HL-60/S4 treated with retinoic acid at 250 ng/mL for 4 days and 3 days (cell line): ENCODE results near the gene EFR3B.

Experiments used
- in situ Hi-C: fragments of 300-500 bp; cut with MboI; formaldehyde crosslinking; loops from 2 replicates; pipeline ENCODE4 v1.7.0; 2022; ENCODE audit warnings: low sequenced_read_pairs

The EFR3B gene

GRCh38 chr2:25035537-25036220, 6.2 kb upstream of the EFR3B start:
- in situ Hi-C loops: no loop called here

- in situ Hi-C loops: no loop called here
Observed at GRCh38 chr2:25036221-25036559, 5.7 kb upstream of the EFR3B start.

- in situ Hi-C loops: no loop called here
Observed at GRCh38 chr2:25039126-25039525, 2.8 kb upstream of the EFR3B start.

DNA sequence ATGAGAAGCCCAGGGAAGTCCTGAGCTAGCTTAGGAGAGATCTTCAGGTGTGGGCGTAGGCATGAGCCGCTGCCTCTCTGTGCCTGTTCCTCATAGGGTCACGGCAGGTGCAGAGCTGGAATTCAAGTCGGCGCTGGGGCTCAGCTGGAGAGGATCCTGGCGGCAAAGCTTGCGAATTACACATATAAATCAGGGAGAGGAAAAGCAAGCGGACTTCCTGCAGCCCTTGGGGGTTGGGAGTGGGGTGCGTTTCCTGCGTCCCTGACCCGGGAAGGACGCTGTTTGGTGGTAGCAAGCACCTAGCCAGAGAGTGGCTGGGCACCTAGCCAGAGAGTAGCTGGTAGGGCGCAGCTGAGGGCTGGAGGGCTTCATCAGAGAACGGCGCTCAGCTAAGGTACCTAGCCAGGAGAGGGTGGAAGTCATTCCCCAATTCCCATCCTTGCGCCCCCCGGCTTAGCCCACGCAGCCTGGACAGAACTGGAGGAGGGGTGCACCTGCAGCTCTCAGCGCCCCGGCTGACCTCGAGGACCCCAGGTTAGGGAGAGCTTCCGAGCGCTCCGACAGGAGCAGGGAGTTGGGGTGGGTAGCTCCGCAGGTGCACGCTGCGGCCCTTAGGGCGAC, 459 bp upstream of the EFR3B start:
- in situ Hi-C loops: no loop called here

DNA sequence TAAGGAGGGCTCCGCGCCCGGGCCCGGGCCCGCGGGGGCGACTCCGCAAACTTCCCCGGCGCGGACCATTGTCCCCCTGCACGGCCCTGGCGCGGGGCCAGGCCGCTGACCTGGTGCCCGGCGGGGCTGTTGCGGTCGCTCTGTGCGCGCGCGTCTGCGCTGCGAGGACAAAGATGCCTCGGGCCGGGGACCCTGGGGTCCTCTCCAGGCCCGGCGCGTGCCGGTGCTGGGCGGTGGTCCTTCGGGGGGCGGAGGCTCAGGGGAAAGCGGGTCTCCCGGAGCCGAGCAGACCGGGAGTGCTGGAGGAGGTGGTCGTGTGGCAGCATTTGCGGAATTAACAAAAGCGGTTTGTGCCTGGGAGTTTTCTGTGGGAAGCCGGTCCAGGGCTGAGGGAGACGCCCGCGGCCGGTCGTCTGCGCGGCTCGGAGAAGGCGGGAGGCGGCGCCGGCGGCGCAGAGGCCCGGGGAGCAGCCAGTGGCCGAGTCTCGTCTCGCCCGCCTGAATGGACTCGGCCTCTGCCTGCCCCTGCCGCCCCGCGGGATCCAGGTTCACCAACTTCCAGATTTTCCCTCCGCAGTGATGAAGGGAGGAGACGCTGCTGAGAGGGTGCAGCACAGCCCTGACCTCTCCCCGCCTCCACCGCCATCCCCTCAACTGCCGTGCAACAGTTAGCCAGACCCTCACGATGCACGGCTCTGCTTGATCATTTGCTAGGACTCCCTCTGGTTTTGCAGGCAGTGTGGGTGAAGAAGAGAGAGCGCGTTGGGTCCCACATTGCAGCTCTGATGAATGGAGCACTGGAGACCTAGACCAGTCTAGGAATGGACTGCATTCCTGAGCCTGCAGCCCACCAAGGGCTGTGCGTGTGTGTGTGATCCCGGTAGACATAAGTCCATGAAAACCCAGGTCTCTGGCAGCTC, 705 bp downstream of the EFR3B start:
- in situ Hi-C loops: no loop called here

DNA sequence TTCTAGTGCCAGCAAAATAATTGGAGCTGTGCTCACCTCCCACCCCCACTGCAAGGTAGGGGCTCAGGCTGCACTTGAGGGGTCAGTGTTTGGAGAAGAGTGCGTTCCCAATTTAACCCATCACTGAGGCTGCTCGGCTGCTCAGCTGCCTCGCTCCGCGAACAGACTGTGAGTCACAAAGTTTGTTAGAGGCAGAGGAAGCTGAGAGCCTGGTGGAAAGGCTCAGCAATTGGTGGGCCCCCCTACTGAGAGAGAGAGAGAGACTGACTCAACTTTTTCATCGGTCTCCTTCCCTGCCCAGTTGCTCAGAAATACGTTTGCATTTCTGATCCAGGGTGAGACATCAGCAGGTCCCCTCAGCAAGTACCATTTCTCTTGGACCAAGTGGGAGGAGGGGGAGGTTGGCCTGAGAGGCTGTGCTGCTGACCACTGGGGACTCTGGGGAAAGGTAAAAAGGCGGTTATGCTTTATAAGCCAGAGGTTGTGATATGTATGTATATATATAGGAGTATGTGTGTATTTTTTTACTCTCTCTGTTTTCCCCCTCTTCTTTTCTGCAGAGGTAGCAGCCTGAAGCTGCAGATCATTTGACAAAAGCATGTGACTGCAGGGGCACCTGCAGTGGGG, 1.5 kb downstream of the EFR3B start:
- in situ Hi-C loops: no loop called here

DNA sequence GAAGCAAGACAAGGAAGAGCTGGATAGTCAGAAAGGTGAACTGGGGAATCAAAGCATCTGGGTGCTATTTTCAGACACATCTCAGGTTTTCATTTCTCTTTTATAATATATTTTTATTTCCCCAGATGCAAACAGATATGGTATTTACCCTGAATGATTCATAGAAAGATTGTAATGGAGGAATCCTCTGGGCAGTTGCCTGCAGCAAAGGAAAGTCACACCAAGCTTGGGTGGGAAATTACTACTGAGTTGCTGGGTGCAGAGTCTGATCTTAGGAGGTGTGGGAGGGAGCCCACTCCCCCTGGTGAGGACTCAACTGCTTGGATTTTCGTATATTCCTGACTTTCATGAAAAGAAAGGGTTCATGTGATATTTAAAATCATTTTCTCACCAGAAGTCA, 2.1 kb downstream of the EFR3B start:
- in situ Hi-C loops: no loop called here

GRCh38 chr2:25044990-25045389, 3.1 kb downstream of the EFR3B start:
- in situ Hi-C loops: no loop called here

GRCh38 chr2:25049422-25049821, 7.5 kb downstream of the EFR3B start:
- in situ Hi-C loops: no loop called here

DNA sequence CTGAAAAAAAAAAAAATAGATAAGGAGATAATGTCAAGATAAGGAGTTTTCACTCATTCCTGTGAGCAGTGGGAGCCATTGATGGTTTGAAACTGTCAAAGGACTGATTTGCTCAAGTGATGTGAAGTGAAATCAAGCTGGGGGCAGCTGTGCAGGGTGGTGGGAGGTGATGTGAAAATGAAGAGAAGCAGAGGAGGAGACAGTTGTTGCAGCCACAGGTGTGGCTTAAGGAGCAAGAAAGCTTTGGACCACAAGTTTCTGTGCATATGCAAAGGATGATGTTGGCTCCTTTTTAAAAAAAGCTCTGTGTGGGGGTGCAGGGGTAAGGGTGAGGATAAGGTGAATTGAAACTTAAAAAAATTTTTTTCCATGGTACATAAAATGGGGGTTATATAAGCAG, 8.3 kb downstream of the EFR3B start:
- in situ Hi-C loops: no loop called here

GRCh38 chr2:25053041-25053440, 11.2 kb downstream of the EFR3B start:
- in situ Hi-C loops: no loop called here

DNA sequence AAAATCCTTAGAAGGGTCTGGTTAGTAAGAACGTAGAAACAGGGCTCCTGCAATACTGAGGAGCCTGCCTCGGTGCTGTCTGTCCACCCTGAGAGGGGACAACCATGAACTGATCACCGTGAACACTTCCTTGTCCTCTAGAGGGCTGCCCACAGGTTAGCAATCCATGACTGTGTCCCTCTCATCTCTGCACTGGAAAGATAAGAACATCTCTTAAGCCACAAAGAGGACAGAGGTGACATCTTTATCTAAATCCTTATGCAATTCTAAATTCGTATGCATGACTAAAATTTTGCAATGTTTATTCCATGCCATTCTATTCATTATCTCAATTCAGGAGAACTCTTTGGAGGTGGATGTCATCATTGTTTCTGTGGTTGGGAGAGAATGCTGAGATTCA, 12.8 kb downstream of the EFR3B start:
- in situ Hi-C loops: no loop called here

DNA sequence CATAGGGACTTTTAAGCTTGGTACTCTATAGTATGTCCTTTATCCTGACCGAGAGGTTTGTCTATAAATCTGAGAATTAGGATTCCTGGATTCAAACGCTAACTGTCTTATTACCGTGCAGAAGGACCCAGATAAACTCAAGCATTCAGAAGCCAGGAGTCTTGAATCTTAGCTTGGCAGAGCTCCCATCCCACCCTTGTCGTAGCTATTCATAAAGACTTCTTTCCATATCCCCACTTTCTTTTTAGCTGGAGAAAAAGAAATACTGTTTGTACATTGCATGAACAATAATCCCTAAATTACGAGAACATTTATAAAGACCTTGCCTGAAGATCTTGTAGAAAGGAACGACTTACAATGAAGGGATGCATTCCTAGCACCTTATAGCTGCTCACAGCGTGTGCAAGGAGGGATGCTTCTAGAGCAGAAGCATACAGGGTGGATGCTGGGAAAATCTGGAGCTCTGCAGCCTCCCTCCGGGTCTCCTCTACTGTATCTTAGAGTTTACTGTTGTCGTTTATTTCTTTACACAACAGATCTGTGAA, 13.6 kb downstream of the EFR3B start:
- in situ Hi-C loops: no loop called here

DNA sequence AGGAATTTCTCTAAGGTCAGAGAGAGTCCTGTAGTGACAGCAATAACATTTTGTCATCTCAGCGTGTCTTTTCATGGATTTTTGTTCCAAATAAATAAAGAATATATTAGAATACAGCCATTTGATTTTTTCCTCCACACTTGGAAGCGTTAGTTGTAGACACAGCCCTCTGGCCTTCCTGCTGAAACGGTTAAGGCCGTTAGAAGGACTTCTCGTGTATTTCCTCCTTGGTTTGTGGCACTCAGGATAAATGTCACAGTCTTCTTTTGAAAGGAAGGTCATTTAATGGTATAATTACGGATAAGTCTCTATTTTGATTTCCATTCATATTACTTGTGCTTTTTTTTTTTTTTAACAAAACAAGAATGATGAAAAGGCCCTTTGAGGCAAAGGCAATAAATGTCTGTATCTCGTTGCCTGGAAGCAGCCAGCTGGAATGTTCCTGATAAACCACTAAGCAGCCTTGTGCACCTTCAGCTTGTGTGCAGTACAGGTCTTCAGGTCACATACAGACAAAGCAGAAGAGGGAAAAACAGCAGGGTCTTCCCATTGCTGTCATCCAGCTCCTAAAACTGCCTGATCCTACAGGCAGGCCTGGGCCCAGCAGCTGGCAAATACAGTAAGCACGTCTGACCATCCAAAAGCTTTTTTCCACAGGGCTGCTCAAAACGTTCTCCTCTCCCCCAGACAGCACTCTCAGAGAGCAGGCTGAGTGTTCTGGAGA, 14.4 kb downstream of the EFR3B start:
- in situ Hi-C loops: no loop called here

- in situ Hi-C loops: no loop called here
Observed at GRCh38 chr2:25062511-25062917, 20.6 kb downstream of the EFR3B start.

DNA sequence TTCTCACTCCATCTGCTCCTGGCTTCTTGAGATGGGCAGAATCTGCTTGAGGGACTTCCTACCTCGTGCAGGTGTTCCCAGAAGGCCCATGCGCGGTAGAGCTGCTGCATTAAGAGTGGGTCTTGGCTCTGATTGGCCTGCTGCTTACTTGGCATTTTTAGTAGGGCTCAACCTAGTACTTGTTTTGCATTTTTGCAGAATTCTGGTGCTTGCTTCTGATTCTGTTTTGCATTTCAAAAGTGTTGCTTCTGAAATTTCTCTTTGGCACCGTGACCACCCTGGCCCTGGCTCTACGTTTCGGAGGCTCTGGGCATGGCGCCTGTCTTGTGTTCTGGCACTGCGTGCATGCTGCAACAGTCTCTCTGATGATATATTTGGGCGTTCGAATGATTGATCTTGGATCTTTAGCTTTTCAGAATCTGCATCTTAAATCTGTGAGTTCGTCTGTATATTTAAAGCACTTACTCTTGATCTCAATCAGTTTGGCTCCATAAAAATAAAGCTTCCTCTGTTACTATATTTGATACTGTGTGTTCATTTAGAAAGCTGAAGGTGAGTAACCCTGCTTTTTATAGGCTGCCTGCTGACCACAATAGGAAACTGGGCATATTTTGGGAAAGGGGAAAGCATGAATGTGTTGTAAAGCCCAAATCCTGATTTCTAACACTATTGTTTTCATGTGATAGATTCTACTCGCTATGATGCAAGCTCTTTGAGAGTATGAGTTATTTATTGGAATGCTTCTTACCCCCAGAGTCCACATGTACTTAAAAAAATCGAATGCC, 22.2 kb downstream of the EFR3B start:
- in situ Hi-C loops: no loop called here

GRCh38 chr2:25065768-25066167, 23.9 kb downstream of the EFR3B start:
- in situ Hi-C loops: no loop called here

DNA sequence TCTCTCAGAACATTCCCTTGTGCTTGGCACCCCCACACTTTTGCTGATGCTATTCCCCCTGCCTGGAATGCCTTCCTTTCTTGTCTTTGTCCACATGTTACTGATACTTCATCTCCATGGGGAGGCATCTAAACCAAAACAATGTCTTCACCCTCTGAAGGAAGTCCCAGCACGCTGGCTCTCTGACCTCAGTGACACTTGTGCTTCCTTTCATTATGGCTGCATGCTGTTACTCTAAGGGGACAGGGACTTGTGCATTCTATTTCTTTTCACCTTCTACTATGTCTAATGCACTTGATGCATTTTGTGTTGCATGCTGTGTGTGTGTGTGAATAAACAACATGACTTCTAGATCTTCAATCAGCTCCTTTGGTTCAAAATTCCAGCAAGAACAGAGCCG, 24.6 kb downstream of the EFR3B start:
- in situ Hi-C loops: no loop called here

DNA sequence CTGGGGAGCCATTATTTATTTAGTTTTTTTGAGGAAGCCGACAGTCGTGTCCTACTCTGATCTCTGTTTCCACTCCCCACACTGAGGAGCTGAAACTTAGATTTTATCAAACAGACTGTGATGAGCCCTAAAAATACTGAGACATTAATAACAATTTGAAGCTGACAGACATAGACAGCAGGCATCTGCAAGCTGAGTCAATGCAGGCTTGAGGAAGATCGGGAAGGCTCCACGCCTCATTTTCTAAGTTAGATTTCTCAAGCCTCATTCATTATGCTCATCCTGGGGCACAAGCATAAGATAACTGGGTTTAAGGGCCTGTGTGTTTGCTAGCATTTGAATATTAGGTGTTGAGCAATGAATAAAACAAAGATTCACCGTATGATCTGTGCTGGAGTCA, 26.3 kb downstream of the EFR3B start:
- in situ Hi-C loops: no loop called here

DNA sequence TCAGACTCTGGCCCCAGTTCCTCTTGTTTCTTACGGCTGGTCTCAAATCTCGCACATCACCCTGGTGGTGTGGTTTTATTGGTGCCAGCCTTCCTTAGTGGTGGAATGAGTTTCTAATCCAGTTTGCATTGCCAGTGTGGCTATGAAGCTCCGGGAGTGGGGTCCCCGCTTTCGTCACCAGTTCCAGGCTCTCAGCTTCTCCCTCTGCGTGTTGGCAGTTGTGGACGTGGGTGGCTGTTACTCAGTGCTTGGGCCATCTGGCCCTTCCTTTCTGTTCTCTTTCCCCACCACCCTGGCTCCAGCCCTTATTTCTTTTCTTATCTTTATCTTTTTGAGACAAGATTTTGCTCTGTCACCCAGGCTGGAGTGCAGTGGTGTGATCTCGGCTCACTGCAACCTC, 30.1 kb downstream of the EFR3B start:
- in situ Hi-C loops: no loop called here
